Thymus (tissue), 11 donors: ENCODE results near the gene NOPCHAP1. TPM values are rescaled to one million over a fixed set of nuclear protein-coding genes. Genes with fewer than 3 reads are reported as not detected.

Source experiments
- DNase-seq, 9 donors: peaks; one replicate each; pipeline ENCODE4 v3.0.0-alpha.2; 2013; ENCODE audit warnings: low spot score in 9 of 9, low read depth in 6 of 9, missing footprints in 1 of 9
- H3K27ac ChIP-seq, 2 donors: one replicate each; pipeline ENCODE4 v1.5.1; 2013; ENCODE audit warnings: control low read depth in 1 of 2, low read depth in 1 of 2, low read length in 1 of 2, mild to moderate bottlenecking in 1 of 2, moderate library complexity in 1 of 2
- H3K27me3 ChIP-seq, 2 donors: one replicate each; pipeline ENCODE4 v1.5.1; 2013; ENCODE audit warnings: low read length in 1 of 2; ENCODE audit not compliant: control insufficient read depth in 2 of 2, insufficient read depth in 1 of 2
- H3K36me3 ChIP-seq, 2 donors: one replicate each; pipeline ENCODE4 v1.5.1; 2013; ENCODE audit warnings: low read length in 1 of 2, mild to moderate bottlenecking in 1 of 2, moderate library complexity in 1 of 2; ENCODE audit not compliant: control insufficient read depth in 2 of 2, insufficient read depth in 2 of 2
- H3K4me1 ChIP-seq, 2 donors: one replicate each; pipeline ENCODE4 v1.5.1; 2013; ENCODE audit warnings: low read length in 2 of 2; ENCODE audit not compliant: control insufficient read depth in 2 of 2, insufficient read depth in 2 of 2
- H3K4me3 ChIP-seq, 2 donors: one replicate each; pipeline ENCODE4 v1.5.1; 2013; ENCODE audit warnings: low read length in 2 of 2, control low read depth in 1 of 2, mild to moderate bottlenecking in 1 of 2
- H3K9me3 ChIP-seq, 2 donors: one replicate each; pipeline ENCODE4 v1.5.1; 2013; ENCODE audit warnings: low read length in 1 of 2, mild to moderate bottlenecking in 1 of 2; ENCODE audit not compliant: control insufficient read depth in 2 of 2, insufficient read depth in 1 of 2
- WGBS: extraction: QIAGEN DNeasy Blood & Tissue Kit; methylation state at CpG from one replicate; pipeline ENCODE4 v1.1.7; 2013; 5-methylcytosine and 5-hydroxymethylcytosine counted together
- polyA plus RNA-seq: library from polyadenylated mRNA; stranded (reverse); fragments of 200-250 nt; gene quantifications from one replicate; pipeline ENCODE4 v1.2.3, GENCODE V29; 2013
- total RNA-seq: library from RNA; stranded (reverse); fragments of 120-200 nt; gene quantifications from one replicate; pipeline ENCODE4 v1.2.4, GENCODE V29; 2013
- donor health status: healthy.

NOPCHAP1 gene
- total and polyA plus RNA-seq, 2 donors = 15.5 to 29.6 TPM

DNA sequence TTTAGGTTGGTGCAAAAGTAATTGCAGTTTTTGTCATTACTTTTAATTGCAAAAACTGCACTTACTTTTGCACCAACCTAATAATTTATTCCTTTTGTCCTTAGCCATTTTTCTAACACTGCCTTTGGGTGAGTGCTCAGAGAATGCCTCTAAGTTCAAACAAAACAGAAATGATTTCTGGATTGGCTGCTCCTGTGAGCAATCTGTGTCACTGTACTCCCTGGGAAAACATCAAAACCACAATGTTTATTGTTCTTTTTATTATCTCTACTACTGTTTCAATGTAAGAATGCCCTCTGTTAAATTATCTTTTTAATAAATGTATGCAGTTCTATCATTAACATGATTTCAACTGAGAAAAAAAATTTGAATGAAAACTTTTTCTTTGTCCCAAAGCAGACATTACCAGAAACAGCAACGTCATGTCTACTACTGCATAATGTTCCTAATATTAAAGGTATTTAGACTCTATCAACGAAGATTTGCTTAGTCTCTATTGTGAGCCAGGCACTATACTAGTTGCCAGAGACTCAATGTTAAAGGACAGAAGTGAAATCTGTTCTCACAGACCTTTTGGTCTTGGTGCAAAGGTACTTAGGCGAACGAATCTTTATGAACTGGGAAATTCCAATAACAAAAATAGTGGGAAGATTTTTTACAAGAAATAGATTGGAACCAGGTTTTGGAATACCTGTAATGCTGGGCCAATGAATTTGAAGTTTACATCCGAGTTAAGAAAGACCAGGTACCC, 34.2 kb upstream of the NOPCHAP1 start:
- H3K36me3 ChIP-seq = no peaks in the 10 kb centered on the region
- H3K27me3 ChIP-seq = peaks cover 2 to 23% of the 10 kb centered on the region in 2 donors
- H3K4me1 ChIP-seq = no peaks in the 10 kb centered on the region
- no peak overlapping the region for H3K27ac ChIP-seq
- no peak overlapping the region for H3K4me3 ChIP-seq
- 95% methylated on average over 5 of the region's 5 CpGs for WGBS
- H3K9me3 ChIP-seq = no peaks in the 10 kb centered on the region
- no peak for DNase-seq

DNA sequence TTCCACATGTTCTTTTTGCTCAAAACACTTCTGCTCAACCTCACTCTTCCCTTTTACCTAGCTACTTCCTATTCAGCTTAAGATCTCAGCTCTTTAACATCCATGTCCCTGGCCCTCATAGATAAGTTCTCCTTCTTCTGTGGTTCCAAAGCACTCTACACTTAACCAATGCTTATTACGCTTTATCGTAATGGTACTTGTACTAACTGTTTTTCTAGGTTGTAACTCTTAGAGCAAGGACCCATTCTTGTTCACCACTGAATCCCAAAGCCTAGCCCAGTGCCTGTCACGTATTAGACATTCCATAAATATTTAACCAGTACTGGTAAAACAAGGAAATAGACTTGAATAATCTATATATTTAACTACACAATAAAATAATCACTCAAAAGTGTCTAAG, 33.3 kb upstream of the NOPCHAP1 start:
- no peak overlapping the region for H3K4me3 ChIP-seq
- 96% methylated on average over 3 of the region's 3 CpGs for WGBS
- H3K36me3 ChIP-seq = no peaks in the 10 kb centered on the region
- H3K4me1 ChIP-seq = peaks cover 2 to 3% of the 10 kb centered on the region in 2 donors
- peaks cover 6 to 32% of the 10 kb centered on the region in 2 donors for H3K27me3 ChIP-seq
- H3K27ac ChIP-seq = no peak overlapping the region
- no peaks in the 10 kb centered on the region for H3K9me3 ChIP-seq
- DNase-seq = no peak

DNA sequence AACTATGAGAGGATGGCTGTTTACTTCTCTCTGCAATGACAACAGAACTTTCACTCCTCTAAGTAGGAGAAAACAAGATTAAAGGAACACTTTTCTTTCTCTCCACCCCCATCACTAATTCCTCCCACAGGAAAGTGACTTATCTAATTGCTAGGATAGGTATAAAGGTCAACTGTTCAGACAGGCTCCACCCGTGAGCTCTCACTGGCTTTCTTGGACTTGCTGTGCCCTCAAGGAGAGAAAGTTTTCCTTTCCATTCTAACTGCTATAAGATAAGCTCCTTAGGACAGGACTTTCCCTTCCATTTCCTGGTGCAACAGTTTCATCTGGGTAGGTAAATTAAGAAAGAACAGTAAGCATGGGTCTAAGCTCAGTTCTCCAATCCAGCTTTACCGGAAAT, 32.8 kb upstream of the NOPCHAP1 start:
- Histone ChIP-seq H3K36me3 (no peaks in the 10 kb centered on the region), H3K27me3 (peaks cover 10 to 36% of the 10 kb centered on the region in 2 donors), H3K4me1 (peaks cover 3 to 4% of the 10 kb centered on the region in 2 donors), H3K27ac (no peak overlapping the region), H3K9me3 (no peaks in the 10 kb centered on the region), H3K4me3 (no peak overlapping the region)
- 96% methylated on average over 2 of the region's 2 CpGs for WGBS
- DNase-seq = no peak

DNA sequence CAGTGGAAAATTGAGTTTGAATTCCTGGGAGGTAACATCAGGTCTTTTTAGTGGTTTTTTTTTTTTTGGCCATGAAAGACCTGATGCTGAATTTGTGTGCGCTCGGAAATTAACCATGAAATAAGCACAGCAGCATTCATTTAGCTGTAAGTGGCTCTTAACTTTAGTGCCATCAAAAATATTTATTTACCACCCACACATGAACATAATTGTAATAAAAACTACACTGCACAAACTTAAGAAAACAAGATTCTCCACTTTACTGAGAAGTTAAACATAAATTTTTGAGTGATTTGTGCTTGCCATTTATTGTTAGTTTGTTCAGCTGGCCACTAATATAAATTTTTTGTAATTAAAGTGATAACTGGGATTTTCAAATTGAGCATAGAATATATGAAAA, 30.4 kb upstream of the NOPCHAP1 start:
- H3K36me3 ChIP-seq = no peaks in the 10 kb centered on the region
- peaks cover 10 to 54% of the 10 kb centered on the region in 2 donors for H3K27me3 ChIP-seq
- no peaks in the 10 kb centered on the region for H3K9me3 ChIP-seq
- peaks cover 4 to 15% of the 10 kb centered on the region in 2 donors for H3K4me1 ChIP-seq
- H3K4me3 ChIP-seq = no peak overlapping the region
- WGBS = over 99% methylated on average over 2 of the region's 2 CpGs
- no peak for DNase-seq
- no peak overlapping the region for H3K27ac ChIP-seq

DNA sequence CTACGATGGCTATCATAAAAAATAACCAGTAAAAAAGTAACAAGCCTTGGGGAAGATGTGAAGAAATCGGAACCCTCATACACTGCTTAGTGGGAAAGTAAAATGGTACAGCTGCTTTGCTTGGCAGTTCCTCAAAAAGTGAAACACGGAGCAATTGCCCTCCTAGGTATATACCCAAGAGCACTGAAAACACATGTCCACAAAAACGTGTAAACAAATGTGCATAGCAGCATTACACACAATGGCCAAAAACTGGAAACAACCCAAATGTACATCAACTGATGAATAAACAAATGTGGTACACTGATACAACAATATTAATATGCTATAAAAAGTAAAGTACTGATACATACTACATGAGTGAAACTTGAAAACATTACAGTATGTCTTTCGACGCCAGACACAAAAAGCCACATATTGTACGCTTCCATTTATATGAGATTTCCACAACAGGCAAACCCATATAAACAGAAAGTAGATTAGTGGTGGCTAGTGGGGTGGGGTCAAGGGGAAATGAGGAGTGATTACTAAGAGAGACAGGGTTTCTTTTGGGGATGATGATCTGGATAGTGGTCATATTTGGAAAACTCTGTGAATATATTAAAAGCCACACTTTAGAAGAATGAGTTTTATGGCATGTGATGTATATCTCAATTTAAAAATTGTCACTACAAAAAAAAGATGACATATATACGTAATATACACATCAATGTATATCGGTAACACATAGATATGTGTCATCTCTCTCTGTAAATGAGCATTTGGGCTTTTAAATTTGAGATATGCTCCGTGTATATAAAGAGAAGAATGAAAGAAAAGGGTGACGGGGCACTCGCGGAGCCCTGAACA, 29.0 kb upstream of the NOPCHAP1 start:
- peaks cover 10 to 54% of the 10 kb centered on the region in 2 donors for H3K27me3 ChIP-seq
- H3K36me3 ChIP-seq = no peaks in the 10 kb centered on the region
- no peaks in the 10 kb centered on the region for H3K9me3 ChIP-seq
- WGBS = 52% methylated on average over 13 of the region's 13 CpGs
- H3K4me1 ChIP-seq = peaks cover 4 to 15% of the 10 kb centered on the region in 2 donors
- no peak for DNase-seq
- no peak overlapping the region for H3K27ac ChIP-seq
- peak overlapping the region; percentile 1 to 56 for H3K4me3 ChIP-seq

DNA sequence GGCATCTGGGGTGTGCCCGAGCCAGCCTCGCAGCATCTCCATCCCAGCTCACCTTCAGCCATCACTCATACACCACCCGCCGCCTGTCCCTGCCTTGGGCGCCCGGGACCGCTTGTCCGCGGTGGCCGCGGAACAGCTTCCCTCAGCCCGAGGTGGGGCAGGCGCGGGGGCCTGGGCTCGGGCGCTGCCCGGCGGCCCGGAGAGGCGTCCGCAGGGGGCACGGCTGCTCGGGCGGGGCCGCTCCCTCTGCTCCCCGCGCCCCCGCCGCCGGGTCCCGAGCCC, 28.5 kb upstream of the NOPCHAP1 start:
- Histone ChIP-seq H3K27me3 (peaks cover 10 to 54% of the 10 kb centered on the region in 2 donors), H3K9me3 (no peaks in the 10 kb centered on the region), H3K4me3 (peak overlapping the region; percentile 46 to 56), H3K4me1 (peaks cover 4 to 15% of the 10 kb centered on the region in 2 donors), H3K36me3 (no peaks in the 10 kb centered on the region), H3K27ac (no peak overlapping the region)
- 1% methylated on average over 31 of the region's 31 CpGs for WGBS
- DNase-seq = peak in 2 of 9 donors; percentile 6 to 14

DNA sequence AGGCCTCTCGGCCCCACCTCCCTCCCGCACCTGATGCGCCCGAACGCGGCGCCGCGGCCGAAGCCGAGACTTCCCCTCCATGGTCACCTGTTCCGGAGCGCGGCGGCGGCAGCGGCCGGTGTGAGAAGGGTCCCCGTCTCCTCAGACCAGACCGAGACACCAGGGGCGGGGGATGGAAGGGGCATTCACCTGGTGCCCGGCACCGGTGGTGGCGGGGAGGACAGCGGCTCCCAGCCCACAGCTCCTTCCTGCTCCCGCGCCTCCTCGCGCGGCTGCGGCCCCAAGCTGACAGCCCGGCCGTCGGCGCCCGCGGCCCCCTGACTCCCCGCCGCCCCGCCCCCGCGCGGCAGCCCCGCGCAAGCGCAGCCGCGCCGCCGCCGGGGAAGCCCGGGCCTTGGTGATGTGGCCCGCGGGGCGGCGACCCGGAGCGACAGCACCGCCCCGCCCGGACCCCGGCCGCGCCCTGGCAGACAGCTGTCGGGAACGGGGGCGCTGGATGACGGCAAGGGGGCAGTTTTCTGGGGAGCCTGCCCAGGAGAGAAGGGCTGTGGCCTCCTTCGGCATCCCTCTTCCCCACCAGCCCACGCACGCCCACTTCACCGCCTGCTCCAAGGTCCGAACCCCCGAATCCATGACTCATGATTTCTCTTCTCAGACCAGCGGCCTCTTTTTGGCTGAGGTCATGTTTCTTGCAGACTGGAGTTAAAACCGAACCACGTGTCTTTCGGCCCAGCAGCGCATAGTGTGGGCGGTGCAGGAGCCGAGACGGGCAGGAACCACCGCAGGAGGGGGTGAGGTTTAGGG, 27.9 kb upstream of the NOPCHAP1 start, which contains the start of gene SLC41A2:
Gene SLC41A2, minus strand, starts transcription at position 290 of the 804 bp plus-strand sequence. CDS start 29,763 bp downstream, outside the sequence.
- no peaks in the 10 kb centered on the region for H3K36me3 ChIP-seq
- H3K4me3 ChIP-seq = peak within 1 kb of the TSS; percentile 55 to 56
- H3K4me1 ChIP-seq = peaks cover 4 to 15% of the 10 kb centered on the region in 2 donors
- H3K27me3 ChIP-seq = peaks cover 10 to 58% of the 10 kb centered on the region in 2 donors
- peak in 8 of 9 donors; percentile 27 to 78 (median 57) for DNase-seq
- under 1% methylated on average over 83 of the region's 83 CpGs for WGBS
- H3K27ac ChIP-seq = peak within 1 kb of the TSS; percentile 2 to 64
- no peaks in the 10 kb centered on the region for H3K9me3 ChIP-seq

DNA sequence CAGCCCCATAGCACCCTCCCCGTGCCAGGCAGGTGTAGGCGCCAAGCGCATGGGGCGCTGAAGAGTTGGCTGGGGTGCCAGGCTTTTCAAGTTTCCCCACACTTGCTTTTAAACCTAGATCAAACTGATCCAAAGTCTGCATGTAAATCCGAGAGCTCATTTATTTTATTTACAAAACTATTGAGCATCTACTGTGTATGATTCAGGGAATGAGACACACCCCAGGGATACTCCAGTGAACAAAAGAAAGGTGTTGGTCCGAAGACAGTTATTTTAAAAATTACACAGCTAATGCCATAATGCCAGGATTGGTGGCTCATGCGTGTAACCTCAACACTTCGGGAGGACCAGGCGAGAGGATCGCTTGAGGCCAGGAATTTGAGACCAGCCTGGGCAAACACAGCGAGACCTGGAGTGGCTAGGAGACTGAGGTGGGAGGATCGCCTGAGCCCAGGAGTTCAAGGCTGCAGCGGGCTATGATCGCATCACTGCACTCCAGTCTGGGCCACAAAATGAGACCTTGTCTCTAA, 27.2 kb upstream of the NOPCHAP1 start:
- no peaks in the 10 kb centered on the region for H3K36me3 ChIP-seq
- peak in 1 of 9 donors; percentile 39 for DNase-seq
- peaks cover 4 to 15% of the 10 kb centered on the region in 2 donors for H3K4me1 ChIP-seq
- H3K27ac ChIP-seq = peak overlapping the region; percentile 2 to 55
- H3K4me3 ChIP-seq = peak overlapping the region; percentile 55 to 56
- 59% methylated on average over 14 of the region's 14 CpGs for WGBS
- H3K9me3 ChIP-seq = no peaks in the 10 kb centered on the region
- peaks cover 10 to 58% of the 10 kb centered on the region in 2 donors for H3K27me3 ChIP-seq
